NB4 (cell line): ENCODE results near the gene TMEM9.

ENCODE experiments used
- DNase-seq: peaks from one replicate; pipeline ENCODE4 v3.0.0; 2010; ENCODE audit warnings: low read depth
- H3K4me3 ChIP-seq: one replicate; pipeline ENCODE4 v1.5.1; 2011; ENCODE audit warnings: mild to moderate bottlenecking, low read depth, low read length, moderate library complexity
- CTCF ChIP-seq: IDR thresholded peaks from one replicate; pipeline ENCODE4 v1.5.1; 2012; ENCODE audit warnings: low read depth, low read length
- MAX ChIP-seq: IDR thresholded peaks from 2 replicates; pipeline ENCODE4 v1.6.1; 2011; ENCODE audit warnings: low read depth, low read length
- MYC ChIP-seq: IDR thresholded peaks from 2 replicates; pipeline ENCODE4 v1.6.1; 2011; ENCODE audit warnings: low read depth, low read length
- POLR2A ChIP-seq: IDR thresholded peaks from 2 replicates; pipeline ENCODE4 v1.6.1; 2011; ENCODE audit warnings: mild to moderate bottlenecking; ENCODE audit not compliant: insufficient read length; ENCODE audit errors: extremely low read depth

TMEM9 gene

DNA sequence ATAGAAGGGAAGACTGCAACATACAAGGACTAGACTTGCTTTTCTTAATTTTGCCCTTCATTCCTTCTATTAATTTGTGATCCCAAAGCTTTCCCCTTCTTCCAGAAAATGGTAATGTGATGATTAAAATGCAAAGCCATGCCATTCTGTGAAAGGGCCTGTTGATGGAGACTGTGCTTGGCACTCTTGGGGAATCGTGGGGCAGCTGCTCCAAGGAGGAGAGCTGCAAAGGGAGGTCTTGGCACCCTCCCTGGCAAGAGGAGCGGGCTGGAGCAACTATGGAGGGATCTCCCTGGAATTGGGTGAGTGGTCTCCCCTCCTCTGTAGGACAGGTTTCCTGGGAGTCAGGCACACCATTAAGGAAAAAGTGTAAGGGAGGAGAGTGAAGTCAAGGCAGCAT, 58.7 kb downstream of the TMEM9 start:
- DNase-seq = no peak
- H3K4me3 ChIP-seq = no peak overlapping the region
- no peak for TF ChIP-seq MYC
- no peak for TF ChIP-seq POLR2A
- TF ChIP-seq CTCF = no peak
- no peak for TF ChIP-seq MAX

DNA sequence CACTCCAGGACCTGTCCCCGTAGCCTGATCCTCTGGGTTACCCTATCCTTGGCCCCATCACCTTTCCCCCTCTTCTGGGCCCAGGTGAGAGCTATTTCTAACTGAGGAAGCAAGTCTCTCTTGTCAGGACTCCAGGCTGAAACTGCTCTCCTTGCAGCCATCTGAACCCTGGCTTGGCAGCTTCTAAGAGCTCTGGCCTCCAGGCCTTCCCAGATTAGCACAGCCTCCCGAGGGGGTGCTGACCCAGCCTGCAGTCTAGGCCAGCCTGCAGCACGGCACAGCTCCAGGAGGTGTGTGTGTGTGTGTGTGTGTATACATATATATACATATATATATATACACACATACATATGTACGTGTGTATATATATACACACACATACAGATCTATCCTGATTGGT, 59.4 kb downstream of the TMEM9 start:
- H3K4me3 ChIP-seq = no peak overlapping the region
- TF ChIP-seq MAX (no peak), POLR2A (no peak), CTCF (no peak), MYC (no peak)
- DNase-seq = no peak

DNA sequence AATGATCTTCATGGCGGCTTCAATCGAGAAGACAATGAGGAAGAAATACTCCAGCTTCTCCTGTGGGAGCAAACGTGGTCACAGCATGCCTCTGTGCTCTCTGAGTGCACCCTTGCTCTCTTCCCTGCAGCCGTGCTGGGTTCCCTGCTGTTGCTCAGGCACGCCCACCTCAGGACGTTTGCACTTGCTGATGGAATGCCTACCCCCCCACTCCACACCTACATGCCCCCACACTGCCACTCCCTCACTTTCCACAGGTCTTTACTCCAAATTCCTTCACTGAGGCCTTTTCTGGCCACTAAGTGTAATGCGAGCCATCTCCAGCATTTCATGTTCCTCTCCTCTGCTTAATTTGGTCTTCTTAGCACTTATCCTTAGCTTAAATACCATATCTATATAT, 60.3 kb downstream of the TMEM9 start:
- no peak for DNase-seq
- H3K4me3 ChIP-seq = no peak overlapping the region
- TF ChIP-seq CTCF = no peak
- TF ChIP-seq POLR2A = no peak
- TF ChIP-seq MYC = no peak
- TF ChIP-seq MAX = no peak

DNA sequence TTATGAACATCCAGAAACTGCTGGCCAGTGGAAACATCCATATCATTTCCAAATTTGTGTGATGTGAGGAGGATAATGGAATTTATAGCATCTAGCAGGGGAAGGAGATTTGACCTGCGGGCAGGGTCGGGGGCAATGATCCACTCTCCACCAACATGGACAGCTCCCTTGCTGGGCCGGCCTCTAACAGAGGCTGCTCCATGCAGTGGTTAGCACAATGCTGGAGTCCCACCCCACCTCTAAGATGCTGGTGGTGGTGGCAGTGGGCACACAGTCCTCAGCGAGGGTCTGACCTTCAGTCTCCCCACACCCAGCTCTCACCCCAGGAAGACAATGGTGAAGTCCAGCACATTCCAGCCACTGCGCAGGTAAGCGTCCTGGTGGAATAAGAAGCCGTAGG, 60.7 kb downstream of the TMEM9 start:
- H3K4me3 ChIP-seq = no peak overlapping the region
- TF ChIP-seq MYC = no peak
- no peak for TF ChIP-seq POLR2A

DNA sequence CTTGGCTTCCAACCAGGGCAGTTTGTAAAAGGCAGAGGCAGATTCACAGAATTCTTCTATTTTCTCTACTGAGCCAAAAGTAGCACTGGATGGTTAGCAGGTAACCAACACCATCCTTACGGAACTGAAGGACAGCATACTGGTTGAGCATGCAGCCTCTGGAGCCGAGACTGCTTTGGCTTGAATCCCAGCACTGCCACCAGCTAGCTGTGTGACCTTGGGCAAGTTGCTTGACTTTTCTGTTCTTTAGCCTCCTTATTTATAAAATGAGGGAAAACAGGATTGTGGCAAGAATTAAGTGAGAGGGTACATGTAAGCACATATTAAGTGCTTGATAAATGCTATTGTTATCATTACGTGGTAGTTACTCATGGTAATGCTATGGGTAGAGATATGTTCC, 61.5 kb downstream of the TMEM9 start:
- DNase-seq = no peak
- H3K4me3 ChIP-seq = no peak overlapping the region
- TF ChIP-seq MYC = no peak
- TF ChIP-seq POLR2A = no peak

More for the DNA sequence above, 60.7 kb downstream of the TMEM9 start:
- no peak for DNase-seq

- TF ChIP-seq POLR2A = no peak
- TF ChIP-seq MYC = no peak
- no peak for TF ChIP-seq CTCF
- TF ChIP-seq MAX = no peak
- no peak for DNase-seq
- no peak overlapping the region for H3K4me3 ChIP-seq
Measured at GRCh38 chr1:201091256-201091655, 63.0 kb downstream of the TMEM9 start.

- TF ChIP-seq POLR2A = no peak
- TF ChIP-seq MAX = no peak
- no peak for TF ChIP-seq MYC
- TF ChIP-seq CTCF = no peak
- no peak overlapping the region for H3K4me3 ChIP-seq
- DNase-seq = no peak
Measured at GRCh38 chr1:201090541-201090940, 63.7 kb downstream of the TMEM9 start.
